ENCODE measurements around the gene HOXC9.

The HOXC9 gene

GRCh38 chr12:54019091-54019811 lies 19.3 kb downstream of the HOXC9 start:
- H3K27me3 ChIP-seq (ENCODE audit: control insufficient read depth, insufficient read depth, low read length): peaks cover 96% of the 10 kb centered on the region
- H3K4me1 ChIP-seq (ENCODE audit: control insufficient read depth, insufficient read depth, low read length): no peaks in the 10 kb centered on the region
- no peaks in the 10 kb centered on the region for H3K36me3 ChIP-seq (ENCODE audit: control insufficient read depth, insufficient read depth, low read length)
- peak overlapping the region; percentile 26 for H3K4me3 ChIP-seq (ENCODE audit: low read depth, low read length)
- no peak overlapping the region for H3K9ac ChIP-seq (ENCODE audit: low read depth, low read length)
- H3K9me3 ChIP-seq (ENCODE audit: control insufficient read depth, insufficient read depth, low read length): no peaks in the 10 kb centered on the region

- Histone ChIP-seq H3K9ac (ENCODE audit: low read depth, low read length) (no peak overlapping the region), H3K4me3 (ENCODE audit: low read depth, low read length) (peak overlapping the region; percentile 30), H3K36me3 (ENCODE audit: control insufficient read depth, insufficient read depth, low read length) (no peaks in the 10 kb centered on the region), H3K27me3 (ENCODE audit: control insufficient read depth, insufficient read depth, low read length) (peaks cover 96% of the 10 kb centered on the region), H3K9me3 (ENCODE audit: control insufficient read depth, insufficient read depth, low read length) (no peaks in the 10 kb centered on the region), H3K4me1 (ENCODE audit: control insufficient read depth, insufficient read depth, low read length) (no peaks in the 10 kb centered on the region)
Measured at GRCh38 chr12:54019924-54020590, 20.1 kb downstream of the HOXC9 start.

- Histone ChIP-seq H3K36me3 (ENCODE audit: control insufficient read depth, insufficient read depth, low read length) (no peaks in the 10 kb centered on the region), H3K4me3 (ENCODE audit: low read depth, low read length) (peak overlapping the region; percentile 5), H3K9me3 (ENCODE audit: control insufficient read depth, insufficient read depth, low read length) (no peaks in the 10 kb centered on the region), H3K27me3 (ENCODE audit: control insufficient read depth, insufficient read depth, low read length) (peaks cover 96% of the 10 kb centered on the region), H3K4me1 (ENCODE audit: control insufficient read depth, insufficient read depth, low read length) (no peaks in the 10 kb centered on the region), H3K9ac (ENCODE audit: low read depth, low read length) (no peak overlapping the region)
Measured at GRCh38 chr12:54020591-54021405, 20.8 kb downstream of the HOXC9 start.

- no peaks in the 10 kb centered on the region for H3K9me3 ChIP-seq (ENCODE audit: control insufficient read depth, insufficient read depth, low read length)
- H3K9ac ChIP-seq (ENCODE audit: low read depth, low read length): no peak overlapping the region
- H3K4me3 ChIP-seq (ENCODE audit: low read depth, low read length): no peak overlapping the region
- H3K4me1 ChIP-seq (ENCODE audit: control insufficient read depth, insufficient read depth, low read length): no peaks in the 10 kb centered on the region
- H3K36me3 ChIP-seq (ENCODE audit: control insufficient read depth, insufficient read depth, low read length): no peaks in the 10 kb centered on the region
- peaks cover 96% of the 10 kb centered on the region for H3K27me3 ChIP-seq (ENCODE audit: control insufficient read depth, insufficient read depth, low read length)
Measured at GRCh38 chr12:54021432-54022013, 21.6 kb downstream of the HOXC9 start.

GRCh38 chr12:54022960-54023884 lies 23.3 kb downstream of the HOXC9 start:
- H3K4me3 ChIP-seq (ENCODE audit: low read depth, low read length): peak overlapping the region; percentile 11
- H3K9ac ChIP-seq (ENCODE audit: low read depth, low read length): no peak overlapping the region
- peaks cover 98% of the 10 kb centered on the region for H3K27me3 ChIP-seq (ENCODE audit: control insufficient read depth, insufficient read depth, low read length)
- H3K4me1 ChIP-seq (ENCODE audit: control insufficient read depth, insufficient read depth, low read length): no peaks in the 10 kb centered on the region
- no peaks in the 10 kb centered on the region for H3K36me3 ChIP-seq (ENCODE audit: control insufficient read depth, insufficient read depth, low read length)
- no peaks in the 10 kb centered on the region for H3K9me3 ChIP-seq (ENCODE audit: control insufficient read depth, insufficient read depth, low read length)

- Histone ChIP-seq H3K36me3 (ENCODE audit: control insufficient read depth, insufficient read depth, low read length) (no peaks in the 10 kb centered on the region), H3K9ac (ENCODE audit: low read depth, low read length) (no peak overlapping the region), H3K27me3 (ENCODE audit: control insufficient read depth, insufficient read depth, low read length) (peaks cover 100% of the 10 kb centered on the region), H3K4me1 (ENCODE audit: control insufficient read depth, insufficient read depth, low read length) (no peaks in the 10 kb centered on the region), H3K4me3 (ENCODE audit: low read depth, low read length) (no peak overlapping the region), H3K9me3 (ENCODE audit: control insufficient read depth, insufficient read depth, low read length) (no peaks in the 10 kb centered on the region)
Measured at GRCh38 chr12:54024127-54024526, 24.2 kb downstream of the HOXC9 start.

GRCh38 chr12:54024581-54025305 lies 24.8 kb downstream of the HOXC9 start:
- H3K27me3 ChIP-seq (ENCODE audit: control insufficient read depth, insufficient read depth, low read length): peaks cover 100% of the 10 kb centered on the region
- H3K4me1 ChIP-seq (ENCODE audit: control insufficient read depth, insufficient read depth, low read length): no peaks in the 10 kb centered on the region
- no peaks in the 10 kb centered on the region for H3K9me3 ChIP-seq (ENCODE audit: control insufficient read depth, insufficient read depth, low read length)
- H3K4me3 ChIP-seq (ENCODE audit: low read depth, low read length): peak overlapping the region; percentile 18
- no peak overlapping the region for H3K9ac ChIP-seq (ENCODE audit: low read depth, low read length)
- no peaks in the 10 kb centered on the region for H3K36me3 ChIP-seq (ENCODE audit: control insufficient read depth, insufficient read depth, low read length)

GRCh38 chr12:54025499-54026405 lies 25.8 kb downstream of the HOXC9 start:
- no peak overlapping the region for H3K9ac ChIP-seq (ENCODE audit: low read depth, low read length)
- H3K9me3 ChIP-seq (ENCODE audit: control insufficient read depth, insufficient read depth, low read length): no peaks in the 10 kb centered on the region
- H3K27me3 ChIP-seq (ENCODE audit: control insufficient read depth, insufficient read depth, low read length): peaks cover 100% of the 10 kb centered on the region
- no peaks in the 10 kb centered on the region for H3K36me3 ChIP-seq (ENCODE audit: control insufficient read depth, insufficient read depth, low read length)
- no peaks in the 10 kb centered on the region for H3K4me1 ChIP-seq (ENCODE audit: control insufficient read depth, insufficient read depth, low read length)
- H3K4me3 ChIP-seq (ENCODE audit: low read depth, low read length): no peak overlapping the region

- H3K4me3 ChIP-seq (ENCODE audit: low read depth, low read length): peak overlapping the region; percentile 18
- H3K36me3 ChIP-seq (ENCODE audit: control insufficient read depth, insufficient read depth, low read length): no peaks in the 10 kb centered on the region
- H3K4me1 ChIP-seq (ENCODE audit: control insufficient read depth, insufficient read depth, low read length): no peaks in the 10 kb centered on the region
- no peak overlapping the region for H3K9ac ChIP-seq (ENCODE audit: low read depth, low read length)
- H3K9me3 ChIP-seq (ENCODE audit: control insufficient read depth, insufficient read depth, low read length): no peaks in the 10 kb centered on the region
- H3K27me3 ChIP-seq (ENCODE audit: control insufficient read depth, insufficient read depth, low read length): peaks cover 100% of the 10 kb centered on the region
Measured at GRCh38 chr12:54026640-54027441, 26.9 kb downstream of the HOXC9 start.
